Iris pigment epithelial cell (primary cell): ENCODE data around the gene PDZD2.

Experiments used
- DNase-seq: peaks from one replicate; pipeline ENCODE4 v3.0.0-alpha.2; 2011; ENCODE audit warnings: low read depth

PDZD2 gene

GRCh38 chr5:31934156-31934555, 295.2 kb downstream of the PDZD2 start:
- no peak for DNase-seq

GRCh38 chr5:31935496-31936369, 296.8 kb downstream of the PDZD2 start:
- DNase-seq: peak; percentile 38

- DNase-seq: no peak
These were observed 297.8 kb downstream of the PDZD2 start for GRCh38 chr5:31936683-31937082.

- no peak for DNase-seq
These were observed 298.3 kb downstream of the PDZD2 start for GRCh38 chr5:31937226-31937625.

DNA sequence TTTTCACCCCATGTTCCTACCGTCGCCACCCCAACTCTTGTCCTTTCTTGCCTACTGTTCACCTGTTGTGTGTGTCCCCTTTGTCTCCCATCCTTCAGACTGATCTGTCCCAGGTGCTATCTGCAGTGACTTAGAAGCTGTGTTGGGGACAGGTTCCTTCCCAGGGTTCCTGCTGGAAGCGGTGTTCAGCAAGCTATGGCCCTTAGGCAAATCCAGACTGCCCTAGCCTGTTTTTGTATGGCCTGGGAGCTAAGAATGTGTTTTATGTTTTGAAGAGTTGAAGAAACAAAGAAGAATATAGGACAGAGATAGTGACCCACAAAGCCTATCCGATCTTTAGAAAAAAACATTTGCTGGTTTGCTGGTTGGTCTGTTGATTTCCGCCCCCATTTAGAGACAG, 298.8 kb downstream of the PDZD2 start:
- no peak for DNase-seq

DNA sequence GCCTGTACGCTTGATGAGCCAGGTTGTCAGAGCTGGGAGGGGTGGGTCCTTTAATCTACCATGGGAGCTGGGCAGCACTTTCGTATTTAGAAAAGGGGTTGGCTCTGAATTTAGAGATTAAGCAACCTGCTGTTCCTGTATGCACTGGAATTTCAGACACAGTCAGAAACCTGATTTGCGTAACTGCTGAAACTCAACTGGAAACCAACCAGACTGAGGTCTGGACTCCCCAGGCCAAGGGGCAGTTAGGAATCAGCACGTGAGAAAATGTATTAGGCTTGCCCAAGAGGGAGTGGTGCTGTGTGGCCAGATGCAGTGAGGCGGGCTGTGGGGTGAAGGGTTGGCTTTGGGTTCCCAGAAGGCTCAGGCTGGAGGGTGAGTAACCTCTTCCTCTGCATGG, 300.2 kb downstream of the PDZD2 start:
- peak; percentile 17 for DNase-seq

GRCh38 chr5:31941151-31941755, 302.3 kb downstream of the PDZD2 start:
- no peak for DNase-seq

- DNase-seq: peak; percentile 50
These were observed 303.6 kb downstream of the PDZD2 start for GRCh38 chr5:31942546-31942945.

GRCh38 chr5:31944684-31945445, 305.9 kb downstream of the PDZD2 start:
- no peak for DNase-seq

DNA sequence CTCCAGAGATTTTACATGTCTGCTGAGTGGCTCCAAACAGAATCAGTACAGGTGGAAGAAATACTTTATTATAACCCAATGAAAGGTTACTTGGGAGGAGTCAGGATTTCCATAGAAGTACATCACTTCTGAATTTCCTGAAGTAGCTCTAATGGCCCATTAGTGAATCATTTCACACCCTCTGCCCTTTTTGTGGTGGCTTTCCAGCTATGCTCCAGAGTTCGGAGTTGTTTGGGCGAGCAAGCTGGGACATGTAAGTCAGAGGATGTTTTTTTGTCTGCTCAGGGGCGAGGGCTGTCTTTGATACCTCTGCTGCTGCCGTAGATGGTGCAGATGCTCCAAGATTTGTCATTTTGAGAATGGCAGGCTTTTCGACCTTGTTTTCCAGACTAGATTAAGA, 309.1 kb downstream of the PDZD2 start:
- no peak for DNase-seq

GRCh38 chr5:31952067-31952466, 313.1 kb downstream of the PDZD2 start:
- DNase-seq: no peak

GRCh38 chr5:31954091-31954490, 315.2 kb downstream of the PDZD2 start:
- no peak for DNase-seq

DNA sequence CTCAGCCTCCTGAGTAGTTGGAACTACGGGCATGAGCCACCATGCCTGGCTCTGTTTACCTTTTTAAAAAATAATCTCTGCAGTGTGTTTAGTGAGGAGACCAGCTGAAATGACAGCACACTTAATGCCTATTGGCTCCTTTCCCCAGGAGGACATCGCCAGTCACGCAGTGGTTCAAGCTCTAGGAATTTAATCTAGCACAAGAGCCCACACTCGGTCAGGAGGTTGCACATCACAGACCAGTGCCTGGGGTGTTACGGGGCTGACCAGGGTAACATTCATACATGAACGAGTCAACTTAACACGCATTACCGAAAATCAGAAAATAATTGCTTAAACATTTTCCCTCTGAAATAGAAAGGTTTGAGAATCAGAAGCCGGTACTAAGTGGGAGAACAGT, 318.2 kb downstream of the PDZD2 start:
- no peak for DNase-seq

DNA sequence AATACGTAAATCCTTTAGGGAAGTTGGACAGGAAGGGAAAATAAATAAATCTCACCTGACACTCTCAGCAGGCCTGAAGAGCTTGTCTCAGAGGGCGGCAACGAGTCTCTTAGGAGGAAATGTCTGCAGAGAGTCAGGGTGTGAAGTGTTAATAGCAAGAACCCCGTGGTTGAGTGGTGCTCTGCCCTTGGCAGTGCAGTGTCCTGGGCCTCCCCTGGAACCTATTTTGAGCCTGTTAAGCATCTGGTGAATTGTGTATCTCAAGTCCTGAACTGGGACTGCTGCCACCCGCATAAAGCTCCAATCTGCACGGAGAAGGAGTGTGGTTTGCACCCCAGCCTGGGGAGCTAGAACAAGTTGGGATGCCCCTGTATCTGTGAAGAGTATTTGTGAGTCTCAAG, 323.4 kb downstream of the PDZD2 start:
- no peak for DNase-seq

- peak; percentile 10 for DNase-seq
These were observed 324.0 kb downstream of the PDZD2 start for GRCh38 chr5:31962871-31963307.

- DNase-seq: no peak
These were observed 324.6 kb downstream of the PDZD2 start for GRCh38 chr5:31963358-31964006.

GRCh38 chr5:31964007-31964360, 325.1 kb downstream of the PDZD2 start:
- no peak for DNase-seq

DNA sequence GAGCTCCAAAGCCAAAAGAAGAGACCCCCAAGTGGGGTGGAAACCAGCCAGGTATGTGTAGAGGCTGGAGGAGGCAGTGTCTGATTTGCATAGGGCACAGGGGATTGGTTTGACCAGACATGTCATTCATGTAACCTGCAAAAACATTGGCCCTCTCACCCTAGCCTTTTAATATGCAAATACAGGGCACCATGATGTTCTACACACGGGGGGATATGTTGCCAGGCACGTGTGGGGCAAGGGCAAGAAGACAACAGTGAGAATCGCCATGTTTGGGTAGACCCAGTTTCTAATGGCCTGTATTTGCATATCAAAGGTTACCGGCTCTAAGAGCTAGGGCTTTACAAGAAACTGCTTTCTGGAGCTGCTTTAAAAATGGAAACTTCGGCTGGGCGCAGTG, 326.3 kb downstream of the PDZD2 start:
- no peak for DNase-seq

DNA sequence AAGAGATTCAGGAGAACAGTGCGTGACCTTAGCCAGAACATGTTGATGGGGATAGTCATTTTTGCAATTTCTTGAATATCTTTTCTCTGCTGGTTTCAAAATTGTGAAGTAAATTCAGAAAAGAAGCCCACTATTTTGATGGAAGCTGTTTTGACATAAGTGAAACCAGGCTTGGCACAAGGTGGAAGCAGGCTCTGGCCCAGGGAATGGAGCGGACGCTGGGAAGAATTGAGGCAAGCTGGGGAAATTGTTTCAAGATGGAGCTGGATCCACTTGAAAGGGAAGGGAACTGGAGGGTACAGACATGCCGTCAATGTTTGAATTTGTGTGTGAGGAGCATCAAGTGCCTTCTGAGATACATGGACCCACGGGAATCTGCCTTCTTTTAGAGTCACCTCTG, 328.0 kb downstream of the PDZD2 start:
- DNase-seq: no peak

GRCh38 chr5:31967461-31967860, 328.5 kb downstream of the PDZD2 start:
- DNase-seq: no peak

DNA sequence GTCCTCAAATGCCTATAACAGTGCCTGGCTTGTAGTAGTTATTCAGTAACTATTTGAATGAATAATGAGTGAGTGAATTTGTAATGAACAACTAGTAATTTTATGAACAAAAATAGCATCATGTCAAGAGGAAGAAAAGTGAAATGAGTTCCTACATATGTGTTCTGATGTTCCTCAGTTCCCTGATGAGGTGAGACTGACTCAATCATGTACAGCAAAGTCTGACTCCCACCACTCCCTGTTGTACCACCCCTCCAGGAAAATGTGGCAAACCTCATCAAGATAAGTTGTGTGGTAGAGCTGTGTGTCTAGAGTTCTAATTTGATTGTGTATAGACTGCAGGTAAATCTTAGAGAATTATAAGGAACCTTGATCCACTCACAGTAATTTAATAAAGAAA, 333.6 kb downstream of the PDZD2 start:
- DNase-seq: no peak

DNA sequence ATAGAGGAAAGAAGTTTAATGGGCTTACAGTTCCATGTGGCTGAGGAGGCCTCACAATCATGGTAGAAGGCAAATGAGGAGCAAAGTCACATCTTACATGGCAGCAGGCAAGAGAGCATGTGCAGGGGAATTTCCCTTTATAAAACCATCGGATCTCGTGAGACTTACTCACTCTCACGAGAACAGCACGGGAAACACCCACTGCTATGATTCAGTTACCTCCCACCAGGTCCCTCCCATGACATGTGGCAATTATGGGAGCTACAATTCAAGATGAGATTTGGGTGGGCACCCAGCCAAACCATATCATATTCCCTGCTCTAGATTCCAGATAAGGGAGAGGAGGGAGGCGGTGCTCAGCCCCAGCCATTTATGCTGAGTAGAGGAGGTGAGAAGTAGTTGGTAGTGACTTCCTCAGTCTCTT, 336.3 kb downstream of the PDZD2 start:
- DNase-seq: peak; percentile 33
